T follicular helper cell (primary cell): Measurements from ENCODE around the gene RTL9.
"Not testable (repeated sequence)": the region's sequence is repeated elsewhere in the genome, so short reads cannot be mapped to it uniquely, and the experiment has no call there.

Experiments used
- DNase-seq: peaks from one replicate; pipeline ENCODE4 v3.0.0-alpha.2; 2020; ENCODE audit warnings: low read depth
- total RNA-seq, 2 experiments: gene quantifications; one replicate each; lab custom pipeline; 2026; lab: John Stamatoyannopoulos, UW

RTL9 gene
- 0 reads per million in 2 experiments for total RNA-seq

- no peak for DNase-seq
These were observed at the start of gene RTL9 for GRCh38 chrX:110358548-110358947. Gene RTL9, plus strand, starts transcription at chrX:110358848. Its CDS starts 91,770 bp downstream, at chrX:110450618.

DNA sequence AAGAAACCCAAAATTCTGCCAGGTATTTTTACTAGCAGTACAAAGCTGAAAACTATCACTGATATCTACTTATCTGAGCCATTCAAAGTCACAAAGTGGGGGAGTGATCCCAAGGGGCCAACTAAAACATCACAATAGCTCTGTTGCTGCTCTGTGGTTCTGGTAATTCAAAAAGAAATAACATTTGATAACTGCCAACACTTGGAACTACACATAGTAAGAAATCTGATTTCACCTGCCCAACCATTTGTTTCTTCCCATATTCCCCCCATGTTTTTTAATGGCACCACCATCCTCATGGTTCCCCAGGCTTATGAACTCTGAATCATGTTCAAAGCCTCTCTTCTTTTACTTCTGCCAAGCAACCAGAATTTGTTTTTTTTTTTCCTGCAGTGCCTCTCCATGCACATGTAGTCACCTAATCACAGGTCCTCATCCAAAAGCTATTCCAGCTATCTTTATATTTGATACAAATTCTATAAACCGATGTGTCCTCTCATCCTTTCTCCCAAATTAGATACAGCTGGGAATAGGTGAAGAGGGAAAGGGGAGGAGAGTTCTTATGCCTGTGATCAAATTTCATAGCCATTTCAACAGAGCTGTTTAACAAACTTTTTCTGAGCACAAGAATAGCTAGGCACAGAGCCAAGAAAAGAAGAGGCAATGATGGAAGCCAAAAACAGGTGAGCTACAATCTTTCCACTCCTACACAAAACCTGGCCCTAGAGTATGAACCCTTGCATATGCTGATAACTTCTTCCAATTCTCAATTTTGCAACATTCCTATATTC is 48.5 kb upstream of the RTL9 start:
- no peak for DNase-seq

- peak; percentile 1 for DNase-seq
These were observed 47.8 kb upstream of the RTL9 start for GRCh38 chrX:110310896-110311295.

- DNase-seq: no peak
These were observed 47.0 kb upstream of the RTL9 start for GRCh38 chrX:110311437-110312230.

- no peak for DNase-seq
These were observed 43.1 kb upstream of the RTL9 start for GRCh38 chrX:110315551-110315950.

- no peak for DNase-seq
These were observed 42.1 kb upstream of the RTL9 start for GRCh38 chrX:110316351-110317060.

DNA sequence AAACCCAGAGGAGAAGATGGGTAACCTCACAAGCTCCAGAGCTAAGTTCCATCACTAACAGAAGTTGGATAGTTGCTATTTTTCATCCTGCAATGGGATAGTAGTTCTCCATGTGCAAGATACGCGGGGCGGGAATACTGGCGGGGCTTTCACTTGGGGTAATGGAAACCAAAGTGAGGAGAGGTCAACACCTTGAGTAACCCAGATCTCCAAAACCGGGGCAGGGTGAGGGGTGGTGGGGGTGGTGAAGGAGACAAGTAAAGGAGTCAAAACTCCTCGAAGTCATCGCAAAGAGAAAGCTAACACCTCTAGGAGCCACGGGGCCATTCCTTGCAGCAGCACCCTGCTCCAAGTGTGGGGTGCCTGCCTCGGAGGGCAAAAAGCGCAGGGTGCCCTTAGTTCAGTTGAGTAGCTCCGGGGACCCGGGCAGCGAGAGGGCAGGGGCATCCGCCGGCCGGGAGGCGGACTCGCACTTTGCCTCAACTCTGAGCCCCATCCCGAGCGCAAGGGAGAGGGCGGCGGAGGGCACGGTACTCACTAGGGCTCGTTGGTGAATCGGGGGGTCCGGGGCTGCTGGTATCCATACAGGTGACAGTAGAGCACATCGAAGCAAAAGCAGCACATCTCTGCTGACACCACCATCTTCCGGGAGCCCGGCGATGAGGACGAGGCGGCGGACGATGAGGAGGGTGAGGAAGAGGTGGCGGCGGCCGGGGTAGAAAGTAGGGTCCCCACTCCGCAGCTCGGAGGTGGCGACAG is 41.4 kb upstream of the RTL9 start:
- peak; percentile 3 for DNase-seq

DNA sequence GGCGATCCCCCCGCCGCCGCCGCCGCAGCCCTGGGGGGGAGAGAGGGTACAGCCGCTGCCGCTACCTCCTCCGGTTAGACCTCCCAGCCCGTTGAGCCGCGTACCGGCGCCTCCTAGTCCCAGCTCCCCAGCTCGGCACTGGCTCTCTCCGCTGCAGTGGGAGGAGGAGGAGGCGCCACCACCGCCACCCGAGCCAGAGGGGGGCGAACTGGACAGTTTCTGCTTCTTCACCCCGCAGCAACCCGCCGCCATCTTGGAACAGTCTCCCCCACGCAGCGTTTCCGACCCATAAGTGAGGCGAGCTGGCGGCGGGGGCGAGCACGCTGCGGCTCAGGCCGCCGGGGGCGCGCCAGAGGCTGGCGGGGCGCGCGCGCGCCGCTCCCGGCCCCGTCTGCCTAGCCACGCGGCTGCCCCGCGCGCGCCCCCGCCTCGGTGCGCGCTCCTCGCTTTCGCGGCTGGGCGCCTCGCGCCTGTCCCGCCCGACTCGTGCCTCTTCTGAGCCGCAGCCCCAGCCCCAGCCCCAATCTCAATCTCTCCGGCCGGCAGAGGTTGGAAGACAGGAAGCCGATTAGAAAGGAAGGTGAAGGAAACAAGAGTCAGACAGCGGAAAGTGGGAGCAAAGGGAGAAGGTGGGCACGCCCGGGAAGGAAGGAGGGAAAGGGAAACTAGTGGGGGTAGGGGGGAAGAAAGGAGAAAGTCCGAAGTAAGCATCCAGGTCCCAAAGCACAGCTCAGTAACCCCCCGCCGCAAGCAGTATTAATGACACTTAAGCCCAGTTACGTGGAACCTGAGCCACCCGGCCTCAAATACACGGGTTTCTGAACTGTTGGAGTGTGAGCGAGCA is 40.6 kb upstream of the RTL9 start, which contains the start of gene AMMECR1:
TSS of gene AMMECR1 (minus strand) at position 266 of the 844 bp plus-strand sequence. CDS start at position 252, 14 bp downstream.
- peak; percentile 73 for DNase-seq

- no peak for DNase-seq
These were observed 40.0 kb upstream of the RTL9 start for GRCh38 chrX:110318664-110318968.

DNA sequence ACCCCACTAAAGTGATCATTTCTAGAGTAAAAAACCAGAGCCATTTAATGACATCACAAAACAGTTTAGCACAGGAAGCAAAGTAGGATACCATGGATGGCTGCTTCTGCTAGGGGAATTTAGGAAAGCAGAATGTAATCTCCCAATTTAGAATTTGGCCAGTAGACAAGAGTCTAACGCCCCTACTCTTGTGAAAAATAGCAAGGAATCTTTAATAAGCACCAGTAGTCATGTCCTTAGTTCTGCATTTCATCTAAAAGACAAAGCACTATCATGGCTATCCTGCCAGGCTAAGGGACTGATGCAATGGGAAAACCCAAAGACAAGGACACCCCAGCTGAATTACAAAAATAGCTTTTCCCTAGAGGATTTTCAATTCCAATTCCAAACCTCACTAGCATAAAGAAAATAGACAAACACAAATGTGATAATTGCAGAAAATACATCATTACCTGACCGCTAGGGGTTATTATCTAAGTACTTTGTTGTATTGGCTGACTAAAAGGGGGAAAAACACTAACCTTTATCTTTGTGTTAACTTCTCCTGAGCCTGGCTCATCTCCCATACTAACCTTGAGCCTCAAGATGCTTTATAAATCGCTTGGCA is 38.2 kb upstream of the RTL9 start:
- DNase-seq: no peak

DNA sequence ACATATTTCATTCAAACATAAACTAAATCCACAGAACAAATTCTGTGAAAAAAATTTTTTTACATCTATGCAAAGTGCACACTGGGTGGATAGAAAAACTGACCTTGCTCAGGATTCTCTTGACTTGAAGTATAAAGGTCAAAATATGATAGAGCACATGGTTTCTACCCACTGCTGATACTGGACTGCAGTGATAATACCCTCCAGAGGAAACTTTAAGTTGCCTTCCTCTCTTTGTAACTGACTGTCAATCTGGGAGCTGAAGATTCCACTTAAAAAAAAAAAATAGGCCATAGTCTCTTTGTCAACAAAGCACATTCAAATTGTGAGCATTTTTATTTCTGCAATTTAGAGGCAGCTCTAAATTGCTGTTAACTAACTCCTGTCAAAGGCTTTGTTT is 37.6 kb upstream of the RTL9 start:
- DNase-seq: no peak

- DNase-seq: no peak
These were observed 37.0 kb upstream of the RTL9 start for GRCh38 chrX:110321670-110322069.

- DNase-seq: no peak
These were observed 36.0 kb upstream of the RTL9 start for GRCh38 chrX:110322603-110323002.

- no peak for DNase-seq
These were observed 31.9 kb upstream of the RTL9 start for GRCh38 chrX:110326712-110327111.

DNA sequence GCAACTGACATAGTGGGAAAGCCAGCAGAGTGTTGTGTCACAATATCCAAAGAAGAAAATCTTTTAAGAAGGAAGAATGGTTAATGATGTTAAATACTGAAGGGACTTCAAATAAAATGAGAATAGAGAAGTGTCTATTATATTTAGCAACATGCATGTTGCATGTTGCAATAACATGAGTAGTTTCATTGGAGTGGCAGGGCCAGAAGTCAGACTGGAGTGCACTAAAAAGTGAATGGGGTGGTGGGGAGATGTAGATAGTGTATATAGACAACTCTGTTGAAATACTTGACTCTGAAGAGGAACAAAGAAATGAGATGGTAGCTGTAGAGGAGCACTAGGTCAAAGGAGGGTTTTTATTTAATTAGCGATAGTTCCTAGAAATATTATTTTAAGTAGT is 31.3 kb upstream of the RTL9 start:
- DNase-seq: no peak

GRCh38 chrX:110328613-110329012 is 30.0 kb upstream of the RTL9 start:
- not testable (repeated sequence) for DNase-seq

DNA sequence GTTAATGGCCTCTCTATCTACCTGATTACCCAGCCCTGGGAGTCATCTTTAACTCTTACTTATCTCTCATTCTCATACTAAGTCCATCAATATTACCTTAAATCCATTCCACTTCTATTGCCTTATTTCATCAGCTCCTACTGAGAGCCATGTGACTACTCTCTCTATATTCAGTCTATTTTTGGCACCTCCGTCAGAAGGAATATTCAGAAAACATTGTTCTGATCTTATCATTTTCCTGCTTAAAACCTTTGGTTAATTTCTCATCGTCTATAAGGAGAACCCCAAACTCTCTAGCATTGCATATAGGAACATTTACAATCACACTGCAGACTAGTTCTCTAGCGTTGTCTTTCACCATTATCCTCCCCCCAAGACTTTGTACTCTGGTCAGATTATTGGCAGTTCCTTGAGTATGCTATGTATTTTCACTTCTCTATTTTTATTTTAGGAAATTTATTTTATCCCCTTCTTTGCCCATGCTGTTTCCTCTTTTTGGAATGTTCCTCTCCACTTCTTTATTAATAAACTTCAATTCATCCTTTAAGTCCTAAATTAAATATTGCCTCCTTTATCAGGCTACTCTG is 27.1 kb upstream of the RTL9 start:
- DNase-seq: no peak

GRCh38 chrX:110333458-110333857 is 25.2 kb upstream of the RTL9 start:
- not testable (repeated sequence) for DNase-seq

GRCh38 chrX:110338935-110339334 is 19.7 kb upstream of the RTL9 start:
- DNase-seq: no peak
